Activated CD8-positive, alpha-beta memory T cell treated with anti-CD3 and anti-CD28 coated beads, Interleukin-2, amount 50 U/mL, for 24 hours (primary cell): Measurements from ENCODE around the gene SLC39A3.

ENCODE experiments used
- DNase-seq: peaks from one replicate; pipeline ENCODE4 v3.0.0-alpha.2; 2020; ENCODE audit errors: extremely low read depth

SLC39A3 gene

GRCh38 chr19:2768365-2769132 lies 28.7 kb upstream of the SLC39A3 start:
- no peak for DNase-seq

GRCh38 chr19:2767688-2768087 lies 27.9 kb upstream of the SLC39A3 start:
- DNase-seq: no peak

- no peak for DNase-seq
These were observed 27.0 kb upstream of the SLC39A3 start for GRCh38 chr19:2766594-2767372.

- DNase-seq: no peak
These were observed 25.6 kb upstream of the SLC39A3 start for GRCh38 chr19:2765376-2765775.

GRCh38 chr19:2764945-2765344 lies 25.1 kb upstream of the SLC39A3 start:
- no peak for DNase-seq

GRCh38 chr19:2763687-2764086 lies 23.9 kb upstream of the SLC39A3 start:
- DNase-seq: no peak

- DNase-seq: no peak
These were observed 23.1 kb upstream of the SLC39A3 start for GRCh38 chr19:2762783-2763496.

GRCh38 chr19:2761876-2762782 lies 22.3 kb upstream of the SLC39A3 start:
- no peak for DNase-seq

GRCh38 chr19:2761309-2761677 lies 21.5 kb upstream of the SLC39A3 start:
- DNase-seq: no peak

GRCh38 chr19:2759965-2760364 lies 20.1 kb upstream of the SLC39A3 start:
- no peak for DNase-seq

GRCh38 chr19:2759362-2759761 lies 19.5 kb upstream of the SLC39A3 start:
- no peak for DNase-seq

GRCh38 chr19:2758601-2759313 lies 18.9 kb upstream of the SLC39A3 start:
- DNase-seq: no peak

GRCh38 chr19:2756921-2757881 lies 17.4 kb upstream of the SLC39A3 start:
- no peak for DNase-seq

- no peak for DNase-seq
These were observed 16.7 kb upstream of the SLC39A3 start for GRCh38 chr19:2756477-2756876.

GRCh38 chr19:2755811-2756210 lies 16.0 kb upstream of the SLC39A3 start:
- DNase-seq: no peak

GRCh38 chr19:2755448-2755705 lies 15.6 kb upstream of the SLC39A3 start:
- no peak for DNase-seq

GRCh38 chr19:2754659-2755447 lies 15.0 kb upstream of the SLC39A3 start:
- DNase-seq: no peak

GRCh38 chr19:2751438-2751830 lies 11.6 kb upstream of the SLC39A3 start:
- no peak for DNase-seq

- DNase-seq: no peak
These were observed 11.1 kb upstream of the SLC39A3 start for GRCh38 chr19:2750808-2751437.
